Fibroblast of pulmonary artery (primary cell): ENCODE measurements around the gene MALRD1.

ENCODE experiments used
- DNase-seq: peaks from one replicate; pipeline ENCODE4 v3.0.0-alpha.2; 2010; ENCODE audit warnings: low read depth
- H3K4me3 ChIP-seq: replicated peaks from 2 replicates; pipeline ENCODE4 v1.5.1; 2011; ENCODE audit warnings: low read depth, mild to moderate bottlenecking, control low read depth, low read length, moderate library complexity
- CTCF ChIP-seq: IDR thresholded peaks from 2 replicates; pipeline ENCODE4 v1.5.1; 2011; ENCODE audit warnings: mild to moderate bottlenecking, control low read depth, low read length, inconsistent platforms; ENCODE audit errors: missing control alignments

Gene MALRD1

DNA sequence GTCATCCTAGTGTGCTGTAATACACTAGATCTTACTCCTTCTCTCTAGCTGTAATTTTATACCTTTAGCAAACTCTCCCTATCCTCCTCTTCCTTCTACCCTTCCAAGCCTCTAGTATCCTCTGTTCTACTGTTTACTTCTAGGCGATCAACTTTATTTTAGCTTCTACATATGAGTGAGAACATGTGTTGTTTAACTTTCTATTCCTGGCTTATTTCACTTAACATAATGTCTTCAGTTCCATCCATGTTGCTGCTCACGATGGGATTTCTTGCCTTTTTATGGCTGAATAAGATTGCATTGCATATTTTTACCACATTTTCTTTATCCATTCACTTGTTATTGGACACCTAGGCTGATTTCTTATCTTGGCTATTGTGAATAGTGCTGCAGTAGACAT lies 318.6 kb downstream of the MALRD1 start:
- H3K4me3 ChIP-seq = no peak overlapping the region
- DNase-seq = no peak
- no peak for TF ChIP-seq CTCF

DNA sequence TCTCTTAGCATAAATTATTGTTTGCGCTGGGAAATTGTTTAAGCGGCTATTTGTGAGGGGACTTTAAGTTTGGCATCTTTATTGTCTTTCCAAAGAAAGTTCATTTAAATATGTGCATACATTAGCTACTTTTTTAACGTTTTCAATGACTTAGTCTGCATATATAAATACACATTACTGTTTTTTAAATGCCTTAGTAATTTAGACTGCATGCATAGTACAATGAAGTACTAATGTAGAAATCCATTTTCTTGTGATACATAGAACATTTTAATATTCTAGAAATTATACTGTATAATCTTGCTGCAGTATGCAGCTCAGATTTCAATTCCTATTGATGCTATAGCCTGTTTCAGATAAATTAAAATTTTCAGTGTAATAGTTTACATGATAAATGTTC lies 325.4 kb downstream of the MALRD1 start:
- no peak overlapping the region for H3K4me3 ChIP-seq
- DNase-seq = no peak

DNA sequence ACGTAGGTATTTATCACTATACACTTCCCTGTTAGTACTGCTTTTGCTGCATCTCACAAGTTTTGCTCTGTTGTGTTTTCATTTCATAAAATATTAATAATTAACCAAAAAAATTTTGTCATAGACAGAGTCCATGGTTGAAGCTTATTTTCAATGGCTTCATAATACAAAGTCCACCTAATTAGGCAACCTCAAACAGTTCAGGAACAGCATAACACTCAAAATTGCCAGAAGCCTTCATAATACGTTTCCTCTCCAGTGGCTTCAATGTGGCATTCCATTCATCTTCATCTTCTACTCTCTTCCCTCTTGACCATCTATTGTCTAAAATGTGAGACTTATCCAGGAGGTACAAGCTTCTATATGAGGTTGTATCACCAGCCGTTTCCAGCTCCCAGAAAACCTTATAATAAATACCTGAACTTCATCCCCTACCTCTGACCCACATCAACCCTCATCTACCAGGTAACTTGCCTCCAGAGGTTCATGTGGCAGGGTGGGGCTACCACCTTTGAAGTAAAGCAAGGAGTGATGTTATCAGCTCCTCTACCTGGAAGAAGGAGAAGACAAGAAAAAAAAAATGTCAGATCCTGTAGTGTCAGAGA lies 337.3 kb downstream of the MALRD1 start:
- H3K4me3 ChIP-seq = no peak overlapping the region
- DNase-seq = no peak
- no peak for TF ChIP-seq CTCF

More for the DNA sequence above, 325.4 kb downstream of the MALRD1 start:
- TF ChIP-seq CTCF = no peak

DNA sequence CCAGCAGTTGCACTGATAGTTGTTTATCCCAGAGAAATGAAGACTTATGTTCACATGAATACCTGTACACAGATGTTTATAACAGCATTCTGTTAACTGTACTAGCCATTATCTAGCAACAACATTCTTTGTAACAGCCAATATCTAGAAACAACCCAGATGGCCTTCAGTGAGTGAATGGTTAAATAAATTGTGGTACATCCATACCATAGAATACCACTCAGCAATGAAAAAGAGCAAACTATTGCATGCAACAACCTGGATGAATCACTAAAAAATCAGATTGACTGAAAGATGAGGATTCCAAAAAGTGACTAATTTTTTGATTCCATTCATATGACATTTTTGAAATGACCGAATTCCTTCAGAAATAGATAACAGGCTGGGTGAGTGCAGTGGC lies 360.3 kb downstream of the MALRD1 start:
- TF ChIP-seq CTCF = no peak
- no peak for DNase-seq

DNA sequence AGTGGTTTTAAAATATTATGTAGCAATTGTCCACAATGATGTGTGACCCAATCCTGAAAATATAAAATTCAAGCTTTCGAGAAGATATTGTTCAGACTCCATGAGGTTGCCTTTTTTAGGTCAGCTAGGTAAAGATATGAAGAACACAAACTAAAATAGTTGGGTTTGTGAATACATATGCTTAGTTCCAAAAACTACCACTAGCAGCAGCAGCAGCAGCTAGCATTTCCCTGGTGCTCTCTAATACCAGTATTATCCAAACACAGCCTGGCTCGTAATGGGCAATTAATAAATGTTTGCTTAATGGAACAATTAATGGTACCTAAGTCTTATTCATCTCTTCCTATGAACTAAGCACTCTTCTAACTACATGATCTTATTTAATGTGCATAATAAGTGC lies 362.5 kb downstream of the MALRD1 start:
- DNase-seq = no peak
- no peak for TF ChIP-seq CTCF
- no peak overlapping the region for H3K4me3 ChIP-seq

More for the DNA sequence above, 360.3 kb downstream of the MALRD1 start:
- no peak overlapping the region for H3K4me3 ChIP-seq

GRCh38 chr10:19412531-19412930 lies 363.9 kb downstream of the MALRD1 start:
- peak; percentile 45 for TF ChIP-seq CTCF
- peak; percentile 56 for DNase-seq
- H3K4me3 ChIP-seq = no peak overlapping the region

GRCh38 chr10:19416164-19416563 lies 367.6 kb downstream of the MALRD1 start:
- DNase-seq = no peak
- TF ChIP-seq CTCF = no peak
- H3K4me3 ChIP-seq = no peak overlapping the region
